ENCODE measurements around the gene CCDC85A.

CCDC85A gene

DNA sequence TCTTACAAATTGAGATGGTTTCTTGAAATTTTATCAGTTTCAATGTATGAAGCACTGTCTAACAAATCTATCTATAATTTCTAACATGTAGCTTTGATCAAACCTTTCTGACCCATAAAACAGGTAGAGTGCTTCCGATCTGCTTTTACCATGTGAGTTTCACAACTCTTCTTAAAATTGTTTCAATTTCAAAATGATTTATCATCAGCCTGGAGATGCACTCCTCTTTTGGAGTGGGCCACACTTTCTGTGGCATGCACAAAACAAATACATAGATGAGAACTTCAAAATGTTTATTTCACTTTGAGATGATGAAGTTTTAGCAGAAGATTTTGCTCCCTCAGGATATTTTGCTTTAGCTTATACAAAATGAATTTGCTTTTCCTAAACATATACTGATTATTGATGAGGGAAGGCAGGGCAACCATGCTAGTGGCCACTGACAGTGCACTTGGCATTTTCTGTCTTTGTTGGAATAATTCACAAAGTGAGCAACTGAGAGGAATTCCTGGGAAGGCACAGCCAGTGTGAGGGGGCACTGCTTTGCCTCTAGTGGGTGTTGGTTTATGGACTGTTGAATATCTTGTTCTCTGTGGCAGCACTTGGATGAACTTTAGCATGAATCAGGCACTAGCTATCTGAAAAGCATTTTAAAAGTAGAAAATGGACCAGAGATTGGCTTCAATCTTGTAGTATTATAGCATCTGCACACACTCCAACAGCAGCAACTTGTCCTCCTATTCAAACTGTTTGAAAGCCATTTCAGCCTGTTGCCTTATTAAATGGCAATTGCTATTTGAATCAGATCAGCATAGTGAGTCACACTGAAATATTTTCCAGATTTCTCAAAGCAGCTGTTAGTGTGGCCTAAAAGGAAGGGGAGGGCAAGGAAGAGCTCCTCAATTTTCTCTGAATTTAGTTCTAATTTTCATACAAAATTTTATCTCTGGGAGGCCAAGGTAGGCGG, 193.2 kb downstream of the CCDC85A start:
- TF ChIP-seq, protein P1, sequence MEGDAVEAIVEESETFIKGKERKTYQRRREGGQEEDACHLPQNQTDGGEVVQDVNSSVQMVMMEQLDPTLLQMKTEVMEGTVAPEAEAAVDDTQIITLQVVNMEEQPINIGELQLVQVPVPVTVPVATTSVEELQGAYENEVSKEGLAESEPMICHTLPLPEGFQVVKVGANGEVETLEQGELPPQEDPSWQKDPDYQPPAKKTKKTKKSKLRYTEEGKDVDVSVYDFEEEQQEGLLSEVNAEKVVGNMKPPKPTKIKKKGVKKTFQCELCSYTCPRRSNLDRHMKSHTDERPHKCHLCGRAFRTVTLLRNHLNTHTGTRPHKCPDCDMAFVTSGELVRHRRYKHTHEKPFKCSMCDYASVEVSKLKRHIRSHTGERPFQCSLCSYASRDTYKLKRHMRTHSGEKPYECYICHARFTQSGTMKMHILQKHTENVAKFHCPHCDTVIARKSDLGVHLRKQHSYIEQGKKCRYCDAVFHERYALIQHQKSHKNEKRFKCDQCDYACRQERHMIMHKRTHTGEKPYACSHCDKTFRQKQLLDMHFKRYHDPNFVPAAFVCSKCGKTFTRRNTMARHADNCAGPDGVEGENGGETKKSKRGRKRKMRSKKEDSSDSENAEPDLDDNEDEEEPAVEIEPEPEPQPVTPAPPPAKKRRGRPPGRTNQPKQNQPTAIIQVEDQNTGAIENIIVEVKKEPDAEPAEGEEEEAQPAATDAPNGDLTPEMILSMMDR (IDR thresholded peaks at IDR 0.05; ENCODE audit: low read depth, low read length, missing control alignments): no peak
- no peak for DNase-seq (ENCODE audit: extremely low read depth, low read depth)

DNA sequence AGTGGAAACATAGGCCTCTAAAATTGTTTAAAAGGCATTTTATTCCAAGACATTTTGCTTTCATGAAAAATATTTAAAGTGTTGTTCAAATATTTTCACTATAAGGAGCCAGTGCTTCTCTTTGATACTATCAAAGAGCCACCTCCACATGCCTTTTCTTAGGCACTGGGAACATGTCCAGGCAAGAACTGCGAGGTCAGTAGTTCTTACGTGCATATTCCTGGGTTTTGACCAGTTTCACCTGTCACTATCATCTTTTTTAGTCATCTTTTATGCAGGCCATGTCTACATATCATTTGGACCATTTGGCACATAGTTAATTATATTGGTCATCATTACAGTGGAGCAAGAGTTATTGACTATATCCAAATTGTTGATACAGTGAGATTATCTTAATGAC, 195.3 kb downstream of the CCDC85A start:
- TF ChIP-seq, protein P1 (IDR thresholded peaks at IDR 0.05; ENCODE audit: low read depth, low read length, missing control alignments): no peak
- no peak overlapping the region for H3K4me3 ChIP-seq (replicated peaks; ENCODE audit: low read depth, low read length)
- no peak for DNase-seq (ENCODE audit: extremely low read depth, low read depth)

More for the DNA sequence above, 193.2 kb downstream of the CCDC85A start:
- no peak overlapping the region for H3K4me3 ChIP-seq (replicated peaks; ENCODE audit: low read depth, low read length)

DNA sequence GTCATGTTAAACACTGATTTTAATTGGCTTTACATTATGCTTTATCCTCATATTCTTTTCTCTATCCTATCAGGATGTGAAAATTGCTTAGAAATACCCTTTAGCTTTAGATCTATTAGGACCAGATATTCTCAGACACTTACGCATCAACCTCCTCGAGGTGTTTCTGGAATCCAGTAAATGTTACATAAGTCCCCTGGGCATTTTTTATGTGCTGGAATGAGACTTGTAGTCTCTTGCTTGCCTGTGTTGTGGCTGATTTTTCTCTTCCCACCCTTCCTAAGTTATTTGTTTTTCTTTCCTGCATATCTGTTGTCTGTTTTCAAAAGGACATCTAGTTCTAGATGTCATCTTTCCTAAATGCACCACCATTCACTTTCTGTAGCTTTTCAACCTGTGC, 197.1 kb downstream of the CCDC85A start:
- DNase-seq (ENCODE audit: extremely low read depth, low read depth): no peak
- no peak overlapping the region for H3K4me3 ChIP-seq (replicated peaks; ENCODE audit: low read depth, low read length)
- TF ChIP-seq, protein P1 (IDR thresholded peaks at IDR 0.05; ENCODE audit: low read depth, low read length, missing control alignments): no peak

DNA sequence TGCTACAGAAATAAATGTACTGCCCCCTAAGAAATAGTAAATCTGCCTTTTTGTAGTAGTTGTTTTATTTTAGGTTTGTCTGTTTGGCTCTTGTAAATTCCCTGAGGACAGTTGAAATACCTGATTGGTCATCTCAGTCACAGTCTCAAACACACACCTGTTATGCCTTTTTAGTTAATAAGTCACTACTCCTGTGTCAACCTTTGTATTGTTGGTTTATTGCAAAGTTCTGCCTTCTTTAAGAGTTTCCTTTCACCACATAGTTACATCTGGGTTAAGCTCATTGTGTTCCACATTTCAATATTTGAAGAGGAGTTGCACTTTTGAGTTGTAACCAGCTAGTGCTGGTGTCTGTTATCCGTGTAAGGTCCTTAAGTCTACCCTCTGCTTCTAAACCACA, 198.7 kb downstream of the CCDC85A start:
- DNase-seq (ENCODE audit: extremely low read depth, low read depth): no peak
- H3K4me3 ChIP-seq (replicated peaks; ENCODE audit: low read depth, low read length): no peak overlapping the region
- TF ChIP-seq, protein P1 (IDR thresholded peaks at IDR 0.05; ENCODE audit: low read depth, low read length, missing control alignments): no peak

DNA sequence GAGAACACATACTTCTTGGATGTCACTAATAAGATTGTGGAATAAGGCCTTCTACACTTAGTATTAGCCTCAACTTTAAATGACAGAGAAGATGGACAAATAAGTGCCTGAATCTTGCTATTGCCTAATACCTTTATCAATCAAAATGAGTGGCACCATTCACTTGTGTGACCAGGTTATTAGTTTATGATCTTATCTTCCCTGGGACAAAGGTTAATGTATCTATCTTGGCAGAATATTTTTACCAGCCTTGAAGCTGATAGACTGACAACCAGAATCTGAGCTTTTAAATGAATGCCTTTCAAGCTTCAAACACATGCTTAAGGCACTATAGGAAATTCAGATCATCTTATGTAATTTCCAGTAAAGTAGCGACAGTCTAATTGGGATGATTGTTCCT, 202.9 kb downstream of the CCDC85A start:
- TF ChIP-seq, protein P1 (IDR thresholded peaks at IDR 0.05; ENCODE audit: low read depth, low read length, missing control alignments): no peak
- no peak for DNase-seq (ENCODE audit: extremely low read depth, low read depth)
- H3K4me3 ChIP-seq (replicated peaks; ENCODE audit: low read depth, low read length): no peak overlapping the region

DNA sequence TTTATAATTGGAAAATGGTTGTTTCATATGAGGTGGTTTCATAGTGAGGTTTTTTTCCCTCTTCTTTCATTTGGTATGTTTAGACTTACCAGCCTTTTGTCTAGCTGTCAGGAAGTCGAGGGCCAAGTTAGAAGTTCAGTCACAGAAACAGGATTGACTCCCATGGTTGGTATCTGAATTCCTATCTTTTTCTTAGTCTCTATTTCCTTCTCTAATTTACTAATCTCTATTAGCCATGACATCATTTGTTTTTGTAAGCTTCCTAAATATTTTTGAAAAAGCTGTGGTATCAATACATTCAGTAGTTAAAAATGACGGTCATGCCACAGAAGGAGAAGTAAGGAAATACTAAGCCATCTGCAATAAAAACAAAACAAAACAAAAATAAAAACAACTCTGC, 206.9 kb downstream of the CCDC85A start:
- DNase-seq (ENCODE audit: extremely low read depth, low read depth): no peak
- no peak overlapping the region for H3K4me3 ChIP-seq (replicated peaks; ENCODE audit: low read depth, low read length)
- TF ChIP-seq, protein P1 (IDR thresholded peaks at IDR 0.05; ENCODE audit: low read depth, low read length, missing control alignments): no peak

Data from HFF-Myc (cell line).